Breast epithelium (tissue), 3 donors: ENCODE measurements around the gene RABGAP1L.

Experiments
- POLR2AphosphoS5 ChIP-seq, 3 donors: sonication (generic); formaldehyde crosslinking; IDR thresholded peaks; one replicate each; pipeline ENCODE4 v1.6.1; 2017; ENCODE audit warnings: antibody characterized with exemption in 3 of 3
- TF ChIP-seq, protein P1 (sequence below), 3 donors: fragments of 450-650 bp; IDR thresholded peaks; one replicate each; pipeline ENCODE4 v1.5.1; 2016 to 2017; ENCODE audit warnings: antibody characterized with exemption in 3 of 3, mild to moderate bottlenecking in 3 of 3, moderate library complexity in 3 of 3

DNA sequence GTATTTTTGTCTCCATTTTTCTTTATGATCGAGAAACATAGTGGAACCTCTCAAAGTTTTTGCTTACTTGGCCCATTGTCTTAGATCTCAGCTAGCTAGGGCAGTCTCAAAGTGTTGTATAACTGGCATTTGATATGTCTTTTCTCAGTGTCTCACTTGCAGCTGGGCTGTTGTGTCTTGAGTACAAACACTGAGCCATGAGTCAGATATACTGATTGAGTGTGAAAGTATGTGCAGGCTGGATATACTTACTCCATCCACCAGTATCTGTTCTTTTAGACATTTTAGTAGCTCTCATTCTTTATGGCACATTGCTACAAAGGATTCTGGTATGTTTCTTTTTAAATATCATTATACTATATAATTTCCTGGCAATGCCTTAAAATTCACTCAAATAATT, 274.1 kb downstream of the RABGAP1L start:
- TF ChIP-seq POLR2AphosphoS5 (IDR thresholded peaks at IDR 0.05), result no peak
- TF ChIP-seq, protein P1, sequence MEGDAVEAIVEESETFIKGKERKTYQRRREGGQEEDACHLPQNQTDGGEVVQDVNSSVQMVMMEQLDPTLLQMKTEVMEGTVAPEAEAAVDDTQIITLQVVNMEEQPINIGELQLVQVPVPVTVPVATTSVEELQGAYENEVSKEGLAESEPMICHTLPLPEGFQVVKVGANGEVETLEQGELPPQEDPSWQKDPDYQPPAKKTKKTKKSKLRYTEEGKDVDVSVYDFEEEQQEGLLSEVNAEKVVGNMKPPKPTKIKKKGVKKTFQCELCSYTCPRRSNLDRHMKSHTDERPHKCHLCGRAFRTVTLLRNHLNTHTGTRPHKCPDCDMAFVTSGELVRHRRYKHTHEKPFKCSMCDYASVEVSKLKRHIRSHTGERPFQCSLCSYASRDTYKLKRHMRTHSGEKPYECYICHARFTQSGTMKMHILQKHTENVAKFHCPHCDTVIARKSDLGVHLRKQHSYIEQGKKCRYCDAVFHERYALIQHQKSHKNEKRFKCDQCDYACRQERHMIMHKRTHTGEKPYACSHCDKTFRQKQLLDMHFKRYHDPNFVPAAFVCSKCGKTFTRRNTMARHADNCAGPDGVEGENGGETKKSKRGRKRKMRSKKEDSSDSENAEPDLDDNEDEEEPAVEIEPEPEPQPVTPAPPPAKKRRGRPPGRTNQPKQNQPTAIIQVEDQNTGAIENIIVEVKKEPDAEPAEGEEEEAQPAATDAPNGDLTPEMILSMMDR (IDR thresholded peaks at IDR 0.05), result no peak
